HT1080 (cell line): ENCODE data around the gene CDYL2. TPM values are rescaled to one million over a fixed set of nuclear protein-coding genes. Genes with fewer than 3 reads are reported as not detected.
"Not testable (repeated sequence)": the region's sequence is repeated elsewhere in the genome, so short reads cannot be mapped to it uniquely, and the experiment has no call there.

Experiments used
- DNase-seq: peaks from one replicate; pipeline ENCODE4 v3.0.0-alpha.2; 2015; ENCODE audit warnings: low read depth
- polyA plus RNA-seq, 2 experiments: library from polyadenylated mRNA; depleted of rRNA; stranded (reverse); fragments of >200 nt; gene quantifications; 2 replicates each; pipeline ENCODE4 v1.2.3, GENCODE V29; 2015
- total RNA-seq: library from RNA; depleted of rRNA; stranded (reverse); fragments of >200 nt; shearing (Covaris generic); gene quantifications from 2 replicates; pipeline ENCODE4 v1.2.3, GENCODE V29; 2014; rRNA removed

The CDYL2 gene
- 7.3 and 10.3 TPM in 2 replicates for total RNA-seq
- polyA plus RNA-seq (2015; cell fraction: cytosol; rRNA removed) = 7.5 and 9.8 TPM in 2 replicates
- polyA plus RNA-seq (2015; cell fraction: nucleus; rRNA removed) = 10.1 and 10.9 TPM in 2 replicates

DNA sequence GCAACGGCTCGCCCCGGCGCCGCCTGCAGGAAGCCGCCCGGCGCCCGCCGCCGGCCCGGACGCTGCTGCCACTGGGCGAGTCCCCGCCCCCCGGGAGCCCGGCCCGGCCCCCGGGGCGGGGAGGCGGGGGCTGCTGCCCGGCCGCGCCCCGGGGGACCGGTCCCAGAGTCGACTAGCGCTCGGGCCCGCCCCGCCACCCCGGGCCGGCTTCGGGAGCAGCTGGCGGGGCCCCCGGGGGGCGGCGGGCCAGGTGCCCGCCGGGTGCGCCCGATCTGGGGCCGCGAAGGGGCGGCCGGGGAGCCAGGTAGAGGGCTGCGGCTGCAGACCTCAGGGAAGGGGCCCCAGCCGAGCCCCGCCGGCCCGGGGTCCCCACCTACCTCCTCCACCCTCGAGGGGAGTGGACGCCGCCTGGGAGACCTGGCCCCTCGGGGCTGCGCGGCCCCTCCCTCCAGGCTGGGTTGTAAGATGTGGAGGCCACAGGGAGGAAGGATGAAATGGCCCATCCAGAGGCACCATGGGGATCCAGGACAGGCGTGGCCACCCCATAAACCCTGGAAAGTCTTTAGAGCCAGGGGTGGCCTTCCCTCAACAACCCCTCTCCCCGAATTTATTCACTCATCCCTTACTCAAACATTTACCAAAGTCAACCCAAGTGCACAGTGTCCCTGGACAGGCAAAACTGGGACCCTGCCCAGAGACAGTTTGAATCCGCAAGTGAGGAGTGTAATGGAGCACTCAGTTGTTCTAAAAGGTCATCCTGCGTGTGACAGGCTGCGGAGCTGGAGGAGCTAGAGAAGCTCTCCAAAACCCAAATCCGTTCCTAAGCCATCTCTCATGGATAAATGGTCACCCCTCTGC lies at the start of gene CDYL2:
CDYL2 (minus strand) TSS at position 73 of the 858 bp plus-strand sequence. CDS start 425 bp downstream, outside the sequence.
- no peak for DNase-seq

- DNase-seq = peak; percentile 34
These were observed 48.0 kb upstream of the CDYL2 start for GRCh38 chr16:80852261-80852872.

- DNase-seq = no peak
These were observed 47.4 kb upstream of the CDYL2 start for GRCh38 chr16:80851831-80852230.

DNA sequence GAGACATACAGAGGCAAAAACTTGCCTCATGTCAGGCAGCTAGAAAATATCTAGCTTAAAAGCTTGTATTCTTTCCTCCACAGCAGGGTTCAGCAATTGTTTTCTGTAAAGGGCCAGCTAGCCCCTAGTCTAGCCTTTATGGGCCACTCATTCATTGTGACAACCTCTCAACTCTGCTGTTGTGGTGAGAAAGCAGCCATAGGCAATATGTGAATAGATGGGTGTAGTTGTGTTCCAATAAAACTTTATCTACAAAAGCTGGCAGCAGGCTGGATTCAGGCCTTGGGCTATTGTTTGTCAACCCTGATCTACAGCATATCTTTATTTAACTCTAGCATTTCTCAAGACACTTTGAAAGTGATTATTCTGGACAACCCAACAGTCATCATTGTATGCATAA lies 46.4 kb upstream of the CDYL2 start:
- no peak for DNase-seq

GRCh38 chr16:80848862-80849261 lies 44.5 kb upstream of the CDYL2 start:
- no peak for DNase-seq

DNA sequence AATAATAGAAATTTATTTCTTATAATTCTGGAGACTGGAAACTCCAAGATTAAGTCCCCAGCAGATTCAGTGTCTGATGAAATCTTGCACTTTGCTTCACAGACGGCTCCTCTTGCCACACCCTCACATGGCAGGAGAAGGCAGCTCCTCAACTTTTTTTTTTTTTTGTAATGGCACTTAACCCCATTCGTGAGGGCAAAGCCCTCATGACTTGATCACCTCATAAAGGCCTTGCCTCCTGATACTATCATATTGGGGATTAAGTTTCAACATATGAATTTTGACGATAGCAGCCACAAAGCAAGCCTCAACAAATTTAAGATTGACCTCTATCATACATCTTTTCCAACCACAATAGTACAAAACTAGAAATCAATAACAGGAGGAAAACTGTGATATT lies 42.3 kb upstream of the CDYL2 start:
- DNase-seq = no peak

- no peak for DNase-seq
These were observed 41.9 kb upstream of the CDYL2 start for GRCh38 chr16:80846275-80846674.

DNA sequence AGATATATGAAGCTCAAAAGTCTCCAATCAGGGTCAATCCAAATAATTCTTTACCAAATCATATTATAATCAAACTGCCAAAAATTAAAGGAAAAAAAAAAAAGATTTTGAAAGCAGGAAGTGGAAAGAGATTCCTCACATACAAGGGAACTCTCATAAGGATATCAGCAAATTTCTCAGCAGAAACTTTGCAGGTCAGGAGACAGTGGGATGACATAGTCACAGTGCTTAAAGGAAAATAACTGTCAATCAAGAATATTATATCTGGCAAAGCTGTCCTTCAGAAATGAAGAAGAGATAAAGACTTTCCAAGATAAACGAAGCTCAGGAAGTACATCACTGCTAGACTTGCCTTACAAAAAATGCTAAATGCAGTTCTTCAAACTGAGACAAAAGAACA lies 40.0 kb upstream of the CDYL2 start:
- no peak for DNase-seq

GRCh38 chr16:80841231-80841630 lies 36.8 kb upstream of the CDYL2 start:
- DNase-seq = no peak

- DNase-seq = no peak
These were observed 33.2 kb upstream of the CDYL2 start for GRCh38 chr16:80837533-80838147.

GRCh38 chr16:80836846-80837245 lies 32.4 kb upstream of the CDYL2 start:
- DNase-seq = no peak

DNA sequence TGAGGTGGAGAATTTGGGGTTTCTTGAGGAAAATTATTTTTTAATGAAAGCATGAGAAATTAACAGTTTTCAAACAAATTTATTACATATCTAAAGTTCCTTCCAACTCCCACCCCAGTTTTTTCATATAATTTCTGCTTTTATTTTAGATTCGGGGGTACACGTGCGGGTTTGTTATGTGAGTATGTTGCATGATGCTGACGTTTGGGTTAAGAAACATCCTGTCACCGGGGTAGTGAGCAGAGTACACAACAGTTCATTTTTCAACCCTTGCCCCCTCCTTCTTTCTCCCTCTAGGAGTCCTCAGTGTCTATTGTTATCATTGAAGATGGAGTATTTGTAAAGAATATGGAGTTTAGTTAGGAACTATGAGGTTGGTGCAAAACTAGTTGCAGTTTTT lies 31.8 kb upstream of the CDYL2 start:
- no peak for DNase-seq

DNA sequence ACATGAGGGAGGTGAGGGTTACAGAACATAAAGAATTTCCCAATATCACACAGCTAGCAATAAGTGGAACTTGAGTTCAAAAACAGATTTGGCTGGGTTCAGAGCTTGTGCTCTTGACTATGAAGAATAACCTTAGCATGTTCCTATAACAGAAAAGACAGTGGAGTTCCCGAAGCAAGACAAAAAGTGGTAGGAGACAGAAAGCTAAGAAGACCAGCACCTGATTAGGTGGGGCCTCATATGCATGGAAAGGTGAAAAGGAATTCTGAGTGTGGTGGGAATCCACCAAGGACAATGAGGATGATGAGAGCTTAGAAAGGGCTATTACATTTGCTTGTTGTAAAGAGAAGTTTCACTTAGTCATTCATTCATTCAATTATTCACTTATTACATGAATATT lies 26.6 kb upstream of the CDYL2 start:
- no peak for DNase-seq

DNA sequence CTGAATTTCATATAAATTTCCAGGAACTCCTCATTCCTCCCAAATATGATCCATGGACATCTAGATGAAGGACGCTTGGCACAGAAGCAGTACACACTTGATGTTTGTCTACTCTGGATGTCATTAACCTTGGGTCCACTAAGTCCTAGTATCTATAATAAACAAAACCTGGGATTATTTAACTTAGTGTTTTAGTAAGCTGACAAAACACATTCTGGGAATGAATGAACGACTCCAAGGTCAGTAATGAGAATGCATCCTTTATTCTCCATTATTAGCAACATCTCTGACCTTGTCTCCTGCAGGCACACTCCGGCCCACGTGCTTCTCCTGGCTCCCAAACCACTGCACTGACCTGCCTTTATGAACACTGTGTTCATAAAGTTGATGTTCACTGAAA lies 24.1 kb upstream of the CDYL2 start:
- DNase-seq = no peak

- DNase-seq = no peak
These were observed 22.6 kb upstream of the CDYL2 start for GRCh38 chr16:80827007-80827406.

DNA sequence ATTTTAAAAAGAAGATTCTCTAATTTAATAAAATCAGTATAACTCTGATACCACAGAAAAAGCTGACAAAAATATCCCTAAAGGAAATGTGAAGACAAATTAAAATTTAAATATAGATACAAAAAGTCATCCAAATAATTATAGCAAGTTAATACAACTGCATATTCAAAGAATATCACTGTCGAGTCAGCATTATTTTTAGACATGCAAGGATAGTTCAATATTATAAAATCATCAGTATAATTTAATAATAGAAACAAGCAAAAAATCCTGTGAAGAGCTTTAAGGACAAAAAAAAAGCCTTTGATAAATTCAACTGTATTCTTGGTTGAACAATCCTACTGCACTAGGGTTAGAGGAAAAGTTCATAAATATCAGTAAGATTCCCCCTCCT lies 21.0 kb upstream of the CDYL2 start:
- DNase-seq = no peak

GRCh38 chr16:80824623-80825364 lies 20.4 kb upstream of the CDYL2 start:
- peak; percentile 47 for DNase-seq

DNA sequence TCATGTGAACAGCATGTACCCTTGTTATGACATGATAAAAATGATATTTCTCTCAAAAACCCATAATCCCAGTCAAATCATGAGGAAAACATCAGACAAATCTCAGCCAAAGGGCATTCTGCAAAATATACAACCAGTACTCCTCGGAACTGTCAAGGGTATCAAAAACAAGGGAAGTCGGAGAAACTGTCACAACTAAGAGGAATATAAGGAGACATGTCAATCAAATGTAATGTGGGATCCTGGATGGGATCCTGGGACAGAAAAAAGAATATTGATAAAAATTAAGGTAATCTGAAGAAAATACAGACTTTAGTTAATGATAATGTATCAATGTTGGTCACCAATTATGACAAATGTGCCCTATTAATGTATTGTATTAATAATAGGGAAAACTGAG lies 15.6 kb upstream of the CDYL2 start:
- no peak for DNase-seq

DNA sequence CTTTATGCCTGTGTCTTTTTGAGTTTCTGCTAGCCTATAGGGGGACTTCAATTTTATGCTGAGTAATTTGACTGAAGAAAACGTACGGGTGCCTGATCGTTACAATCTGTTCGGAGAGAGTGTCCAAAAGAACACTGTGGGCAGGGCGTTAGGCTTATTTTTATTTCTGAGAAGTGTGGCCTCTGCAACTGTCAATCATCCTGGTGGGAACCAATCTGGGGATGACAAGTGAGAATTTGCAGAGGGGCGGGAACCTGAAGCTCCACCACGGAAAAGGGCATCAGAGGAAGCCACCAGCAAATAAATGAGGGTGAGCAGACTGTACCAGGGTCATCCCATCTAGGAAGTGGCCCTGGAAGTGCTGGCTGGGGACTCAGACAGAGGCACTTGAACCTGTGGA lies 12.0 kb upstream of the CDYL2 start:
- DNase-seq = no peak

DNA sequence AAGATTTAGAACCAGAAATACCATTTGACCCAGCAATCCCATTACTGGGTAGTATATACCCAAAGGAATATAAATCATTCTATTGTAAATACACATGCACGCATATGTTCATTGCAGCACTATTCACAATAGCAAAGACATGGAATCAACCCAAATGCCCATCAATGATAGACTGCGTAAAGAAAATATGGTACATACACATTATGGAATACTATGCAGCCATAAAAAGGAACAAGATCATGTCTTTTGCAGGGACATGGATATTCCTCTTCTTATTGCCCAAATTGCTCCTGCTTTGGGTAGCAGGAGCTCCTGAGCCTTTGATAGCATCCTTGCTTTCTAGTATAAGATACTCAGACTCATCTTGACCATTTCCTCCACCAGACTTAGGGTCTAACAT lies 10.9 kb upstream of the CDYL2 start:
- DNase-seq = not testable (repeated sequence)

DNA sequence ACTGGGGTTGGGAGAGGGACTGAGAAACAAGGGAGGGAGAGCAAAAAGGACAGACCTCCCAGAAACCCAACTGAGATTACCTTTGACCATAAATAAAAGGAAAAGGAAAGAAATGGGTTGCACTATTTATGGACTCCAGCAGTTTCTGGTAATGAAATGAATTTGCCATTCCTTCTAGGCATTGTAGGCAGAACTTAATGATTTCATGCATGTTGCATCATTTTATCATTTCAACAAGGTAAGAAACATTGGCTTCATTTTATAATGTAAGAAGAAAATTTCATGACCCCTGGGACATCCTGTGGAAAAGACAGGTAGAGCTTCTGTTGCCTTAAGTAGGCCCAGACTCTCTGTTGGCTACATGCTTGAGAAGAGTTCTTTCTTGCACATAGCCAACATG lies 8.2 kb upstream of the CDYL2 start:
- DNase-seq = no peak

DNA sequence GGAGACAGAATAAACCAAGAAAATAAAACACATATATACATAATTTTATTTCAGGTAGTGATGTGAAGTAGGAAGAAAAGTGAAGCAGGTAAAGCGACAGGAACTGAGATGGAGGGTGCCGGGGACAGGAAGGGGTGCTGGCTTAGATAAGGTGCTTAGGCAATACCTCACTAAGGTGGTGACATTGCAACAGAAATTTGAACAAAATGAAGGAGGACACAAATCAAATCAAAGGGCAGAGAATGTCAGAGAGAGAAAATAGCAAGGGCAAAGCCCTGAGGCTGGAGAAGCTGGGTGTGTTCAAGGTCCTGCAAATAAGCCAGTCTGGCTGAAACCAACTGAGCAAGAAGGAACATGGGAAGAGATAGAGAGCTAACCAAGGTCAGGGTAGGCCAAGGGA lies 5.0 kb upstream of the CDYL2 start:
- DNase-seq = no peak
